Muscle of back (tissue), 11 donors: Measurements from ENCODE around the gene C2CD4C. TPM values are rescaled to one million over a fixed set of nuclear protein-coding genes. Genes with fewer than 3 reads are reported as not detected.
"Not testable (repeated sequence)": the region's sequence is repeated elsewhere in the genome, so short reads cannot be mapped to it uniquely, and the experiment has no call there.

Source experiments
- DNase-seq, 3 donors: peaks; one replicate each; pipeline versions ENCODE4 v3.0.0 to v3.0.0-alpha.2; 2013
- polyA plus RNA-seq, 10 donors: library from polyadenylated mRNA; unstranded; fragments of 120-200 nt; gene quantifications; one replicate each; pipeline ENCODE4 v1.2.1, GENCODE V29; 2013; ENCODE audit not compliant: insufficient read length in 10 of 10

The C2CD4C gene
- polyA plus RNA-seq, 10 donors, result 0.54 to 1.8 (median 0.92) TPM

DNA sequence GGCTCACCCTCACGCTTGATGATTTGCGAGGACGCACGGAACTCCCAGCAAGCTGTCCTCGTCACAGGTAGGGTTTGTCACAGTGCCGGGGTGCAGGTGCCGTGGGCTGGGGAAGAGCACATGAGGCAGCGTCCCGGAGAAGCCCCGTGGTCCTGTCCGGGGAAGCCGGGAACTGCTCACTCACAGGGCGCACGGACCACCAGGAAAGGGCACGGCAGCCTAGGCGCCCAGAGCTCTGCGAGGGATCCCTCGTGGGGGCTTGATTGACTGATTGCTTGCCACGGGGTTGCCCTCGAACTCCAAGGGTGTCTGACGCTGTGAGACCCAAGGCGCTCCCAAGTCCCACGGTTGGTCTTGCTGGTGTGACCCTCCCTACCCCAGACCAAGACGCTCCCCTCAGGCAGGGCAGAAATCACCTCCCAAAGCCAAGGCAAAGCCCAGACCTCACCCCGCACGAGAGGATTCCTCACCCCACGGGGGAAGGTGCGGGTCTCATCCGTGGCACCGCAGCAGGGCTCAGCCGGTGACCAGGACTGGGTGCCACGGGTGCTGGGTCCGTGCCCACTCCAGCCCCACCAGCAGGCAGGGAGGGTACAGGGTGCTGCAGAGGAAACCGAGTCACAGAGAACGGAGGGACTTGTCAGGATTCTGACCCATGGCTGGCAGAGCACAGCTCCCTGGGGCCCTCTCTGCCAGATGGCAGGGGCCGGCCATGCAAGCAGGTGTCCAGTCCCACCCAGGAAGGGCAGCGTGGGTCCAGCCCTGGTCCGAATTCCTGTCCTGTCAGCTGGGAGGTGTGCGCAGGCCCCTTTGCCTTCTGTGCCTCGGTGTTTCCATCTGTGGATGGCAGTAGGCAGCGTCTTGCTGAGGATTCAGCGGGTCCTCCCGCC is 7.7 kb downstream of the C2CD4C start:
- DNase-seq, result no peak

DNA sequence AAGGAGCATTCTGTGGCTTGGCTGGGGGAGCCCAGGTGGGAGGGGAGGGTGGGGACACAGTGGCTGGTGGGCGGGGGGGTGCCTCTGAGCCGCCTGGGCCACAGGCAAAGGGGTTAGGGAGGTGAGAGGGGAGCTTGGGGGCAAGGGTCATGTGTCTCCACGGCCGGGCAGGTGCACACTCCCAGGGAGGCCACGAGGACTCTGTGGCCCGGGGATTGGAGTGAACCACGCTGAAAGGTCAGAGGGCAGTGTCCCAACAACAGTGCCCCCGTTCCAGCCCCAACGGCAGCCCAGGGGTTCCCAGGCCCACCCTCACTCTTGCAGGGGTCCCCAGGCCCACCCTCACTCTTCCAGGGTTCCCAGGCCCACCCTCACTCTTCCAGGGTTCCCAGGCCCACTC is 9.6 kb downstream of the C2CD4C start:
- DNase-seq, result no peak

DNA sequence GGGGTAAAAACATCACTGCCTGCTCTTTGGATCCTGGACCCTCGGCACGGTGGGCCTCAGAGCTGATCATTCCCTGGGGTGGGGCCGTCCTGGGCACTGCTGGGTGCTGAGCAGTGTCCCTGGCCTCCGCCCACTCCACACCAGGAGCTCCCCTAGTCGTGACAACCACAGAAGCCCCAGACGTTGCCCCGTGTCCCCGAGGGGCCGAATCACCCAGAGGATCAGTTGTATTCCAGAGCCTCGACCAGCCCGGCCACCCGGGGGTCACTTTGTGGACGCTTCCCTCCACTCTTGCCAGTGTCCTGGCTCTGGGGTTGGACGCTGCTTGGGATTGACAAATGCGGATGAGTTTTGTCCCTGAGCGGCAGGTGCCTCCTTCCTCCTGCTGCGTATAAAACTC is 10.2 kb downstream of the C2CD4C start:
- DNase-seq, result no peak

DNA sequence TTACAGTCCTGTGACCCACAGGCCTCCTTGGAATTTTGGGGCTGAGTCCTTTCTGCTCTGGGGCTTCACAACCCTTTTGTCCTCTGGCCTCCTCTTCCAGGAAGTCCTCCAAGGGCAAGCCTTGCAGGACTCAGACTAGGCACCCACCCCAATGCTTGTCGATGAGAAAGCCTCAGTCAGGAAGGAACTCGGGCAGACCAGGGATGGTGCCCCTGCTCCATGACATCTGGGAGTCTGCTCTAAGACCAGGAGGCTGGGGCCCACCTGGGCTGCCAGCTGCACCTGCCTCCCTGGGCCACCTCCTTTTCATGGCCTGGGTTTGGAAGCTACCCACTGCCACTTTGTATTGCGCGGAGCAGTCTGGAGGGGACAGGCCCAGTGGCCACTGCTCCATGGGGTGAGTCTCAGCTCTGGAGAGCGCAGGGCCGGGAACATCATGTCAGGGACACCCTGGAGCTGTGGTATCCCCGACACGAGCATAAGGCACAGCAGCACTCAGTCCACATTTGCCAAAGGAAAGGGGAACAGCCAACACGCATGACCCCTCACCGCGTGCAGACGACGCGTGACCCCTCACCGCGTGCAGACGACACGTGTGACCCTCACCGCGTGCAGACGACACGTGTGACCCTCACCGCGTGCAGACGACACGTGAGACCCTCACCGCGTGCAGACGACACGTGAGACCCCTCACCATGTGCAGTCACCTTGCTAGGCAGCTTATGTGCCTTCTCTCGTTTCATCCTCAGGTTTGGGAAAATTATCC is 10.8 kb downstream of the C2CD4C start:
- DNase-seq, result no peak

DNA sequence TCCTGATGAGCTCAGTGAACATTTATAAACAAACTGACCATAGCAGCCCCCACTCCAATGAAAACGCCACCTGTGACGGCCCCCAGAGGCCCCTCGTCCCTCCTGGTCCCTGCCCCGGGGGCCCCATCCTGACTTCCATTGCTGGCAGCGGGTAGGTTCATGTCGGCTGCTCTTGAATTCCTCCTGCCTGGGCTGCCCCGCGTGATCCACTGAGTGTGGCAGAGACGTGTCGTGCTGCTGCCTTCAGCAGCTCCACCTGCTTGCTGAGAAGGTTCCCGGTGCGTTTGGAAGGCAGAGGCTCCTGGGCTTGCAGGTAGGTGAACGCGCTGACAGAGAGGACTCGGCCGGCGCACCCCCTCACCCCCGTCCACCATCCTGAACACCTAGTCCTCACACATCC is 11.6 kb downstream of the C2CD4C start:
- no peak for DNase-seq

DNA sequence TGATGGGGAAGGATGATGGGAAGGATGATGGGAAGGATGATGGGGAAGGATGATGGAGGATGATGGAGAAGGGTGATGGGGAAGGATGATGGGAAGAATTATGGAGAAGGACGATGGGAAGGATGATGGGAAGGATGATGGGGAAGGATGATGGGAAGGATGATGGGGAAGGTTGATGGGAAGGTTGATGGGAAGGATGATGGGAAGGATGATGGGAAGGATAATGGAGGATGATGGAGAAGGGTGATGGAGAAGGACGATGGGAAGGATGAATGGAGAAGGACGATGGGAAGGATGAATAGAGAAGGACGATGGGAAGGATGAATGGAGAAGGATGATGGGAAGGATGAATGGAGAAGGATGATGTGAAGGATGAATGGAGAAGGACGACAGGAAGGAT is 13.5 kb downstream of the C2CD4C start:
- no peak for DNase-seq

DNA sequence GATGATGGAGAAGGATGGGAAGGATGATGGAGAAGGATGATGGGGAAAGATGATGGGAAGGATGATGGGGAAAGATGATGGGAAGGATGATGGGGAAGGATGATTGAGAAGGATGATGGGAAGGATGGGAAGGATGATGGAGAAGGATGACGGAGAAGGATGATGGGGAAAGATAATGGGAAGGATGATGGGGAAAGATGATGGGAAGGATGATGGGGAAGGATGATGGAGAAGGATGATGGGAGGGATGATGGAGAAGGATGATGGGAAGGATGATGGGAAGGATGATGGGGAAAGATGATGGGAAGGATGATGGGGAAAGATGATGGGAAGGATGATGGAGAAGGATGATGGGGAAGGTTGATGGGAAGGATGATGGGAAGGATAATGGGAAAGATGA is 14.1 kb downstream of the C2CD4C start:
- not testable (repeated sequence) for DNase-seq

DNA sequence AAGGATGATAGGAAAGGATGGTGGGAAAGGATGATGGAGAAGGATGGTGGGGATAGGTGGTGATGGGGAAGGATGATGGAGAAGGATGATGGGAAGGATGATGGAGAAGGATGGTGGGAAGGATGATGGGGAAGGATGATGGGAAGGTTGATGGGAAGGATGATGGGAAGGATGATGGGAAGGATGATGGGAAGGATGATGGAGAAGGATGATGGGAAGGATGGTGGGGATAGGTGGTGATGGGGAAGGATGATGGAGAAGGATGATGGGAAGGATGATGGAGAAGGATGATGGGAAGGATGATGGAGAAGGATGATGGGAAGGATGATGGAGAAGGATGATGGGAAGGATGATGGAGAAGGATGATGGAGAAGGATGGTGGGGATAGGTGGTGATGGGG is 15.4 kb downstream of the C2CD4C start:
- not testable (repeated sequence) for DNase-seq

DNA sequence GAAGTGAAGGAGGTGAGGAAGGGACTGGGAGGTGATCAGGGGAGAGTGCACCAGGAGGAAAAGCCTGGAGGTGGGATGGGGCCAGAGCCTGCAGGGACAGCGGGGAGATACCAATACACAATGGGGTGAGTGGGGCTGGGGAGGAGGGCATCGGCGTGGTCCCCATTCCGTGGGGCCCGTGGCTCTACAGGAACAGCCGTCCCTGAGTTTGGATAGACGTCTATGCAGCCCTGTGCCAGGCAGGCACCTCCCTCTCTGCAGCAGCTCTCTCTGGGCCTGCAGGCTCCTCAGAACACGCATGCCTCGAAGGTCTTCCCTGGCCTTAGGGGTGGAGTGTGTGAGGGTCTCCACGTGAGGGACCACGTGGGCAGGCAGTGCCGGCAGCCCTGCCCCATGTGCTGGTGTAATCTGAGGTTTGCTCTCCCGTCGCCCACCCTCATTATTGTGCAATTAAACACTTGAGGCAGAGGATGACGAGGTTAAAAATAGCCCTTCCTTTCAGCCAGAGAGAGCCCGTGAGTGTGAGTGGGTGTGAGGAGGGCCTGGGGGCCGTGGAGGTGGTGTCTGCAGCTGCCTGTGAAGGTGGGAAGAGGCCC is 16.5 kb downstream of the C2CD4C start:
- no peak for DNase-seq

DNA sequence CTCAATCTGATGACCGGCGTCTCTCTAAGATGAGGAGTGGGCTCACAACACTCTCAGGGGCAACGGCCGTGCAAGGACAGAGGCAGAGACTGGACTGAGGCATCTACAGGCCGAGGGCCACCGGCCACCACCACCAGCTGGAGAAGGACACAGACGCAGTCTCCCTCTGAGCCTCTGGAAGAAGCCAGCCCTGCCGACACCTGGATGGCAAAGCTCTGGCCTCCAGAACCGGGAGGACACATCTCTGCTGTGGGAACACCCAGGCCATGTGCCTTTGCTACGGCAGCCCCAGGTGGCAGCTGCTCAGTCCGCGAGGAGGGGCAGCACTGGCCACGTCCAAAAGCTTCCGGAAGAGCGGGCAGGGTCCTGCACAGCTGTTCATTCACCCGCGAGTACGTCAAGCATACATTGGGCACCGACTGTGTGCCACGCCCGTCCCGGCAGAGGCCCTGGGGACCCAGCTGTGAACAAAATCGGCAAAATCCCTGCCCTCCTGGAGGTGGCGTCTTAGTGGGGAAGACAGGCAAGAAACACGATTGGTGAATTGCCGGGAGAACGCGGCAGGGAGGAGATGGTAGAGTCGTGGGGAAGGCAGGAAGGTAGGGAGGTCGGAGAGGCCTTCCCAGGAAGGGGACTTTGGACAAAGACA is 17.1 kb downstream of the C2CD4C start:
- DNase-seq, result no peak

DNA sequence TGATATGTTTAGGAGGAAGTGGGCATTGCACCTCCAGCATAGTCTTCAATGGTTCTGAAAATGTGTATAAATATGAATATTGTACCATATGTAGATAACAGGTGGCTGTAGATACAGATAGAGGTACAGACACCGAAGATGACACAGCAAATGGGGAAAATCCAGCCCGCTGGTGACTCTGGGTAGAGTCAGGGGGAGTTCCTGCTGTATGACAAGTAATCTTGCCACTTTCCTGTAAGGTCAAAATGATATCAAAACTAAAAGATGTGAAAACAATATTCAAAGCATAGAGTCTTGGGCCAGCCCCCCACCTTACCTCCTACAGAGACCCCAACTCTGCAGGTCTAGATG is 17.8 kb downstream of the C2CD4C start:
- DNase-seq, result no peak

DNA sequence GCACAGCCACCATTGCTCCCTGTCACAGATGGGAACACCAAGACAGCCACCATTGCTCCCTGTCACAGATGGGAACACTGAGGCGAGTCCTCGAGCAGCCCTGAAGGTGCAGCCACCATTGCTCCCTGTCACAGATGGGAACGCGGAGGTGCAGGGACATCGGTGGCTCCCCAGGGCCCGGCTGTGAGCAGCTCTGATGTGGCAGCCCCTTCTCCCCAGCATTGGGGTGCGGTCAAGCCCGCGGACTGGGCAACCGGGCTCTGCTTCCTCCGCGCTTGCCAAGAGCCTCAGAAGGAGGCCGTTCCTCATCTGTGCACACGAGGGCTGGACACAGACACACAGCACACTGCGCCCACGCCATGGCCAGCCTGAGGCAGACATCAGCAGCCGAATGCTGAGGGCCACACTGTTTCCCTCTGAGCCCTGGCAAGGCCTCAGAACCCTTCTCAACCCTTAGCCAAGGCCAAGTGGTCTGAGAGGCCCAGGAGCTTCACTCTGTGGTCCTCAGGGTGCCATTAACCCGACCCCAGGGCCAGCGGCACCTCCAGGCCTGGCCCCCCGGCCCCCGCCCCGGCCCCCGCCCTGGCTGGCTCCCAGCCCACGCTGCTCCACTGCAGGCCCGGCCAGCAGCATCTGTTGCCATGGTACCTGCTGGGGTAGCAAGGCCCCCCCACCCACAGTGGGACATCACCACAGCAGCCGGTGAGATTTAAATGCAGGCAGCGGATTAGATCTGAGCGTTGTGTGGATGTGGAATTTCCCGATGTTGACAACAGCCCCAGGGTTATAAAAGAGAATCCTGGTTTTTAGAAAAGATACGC is 18.4 kb downstream of the C2CD4C start:
- DNase-seq, result no peak

DNA sequence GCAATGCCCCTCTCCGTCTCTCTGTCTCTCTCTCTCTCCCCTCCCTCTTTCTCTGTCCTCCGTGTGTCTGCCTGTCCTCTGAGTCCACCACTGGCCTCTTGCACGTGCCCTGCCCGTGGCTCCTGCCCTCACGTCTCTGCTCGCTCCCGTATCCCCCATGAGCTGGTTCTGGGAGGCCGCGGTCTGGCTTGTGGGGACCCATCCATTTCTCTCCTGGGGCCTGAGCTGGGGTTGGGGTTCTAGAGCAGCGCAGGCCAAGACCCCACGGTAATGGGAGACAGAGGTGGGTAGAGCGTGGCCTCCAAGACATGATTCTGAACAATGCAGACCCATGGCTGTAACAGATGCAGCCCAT is 19.0 kb downstream of the C2CD4C start:
- no peak for DNase-seq

DNA sequence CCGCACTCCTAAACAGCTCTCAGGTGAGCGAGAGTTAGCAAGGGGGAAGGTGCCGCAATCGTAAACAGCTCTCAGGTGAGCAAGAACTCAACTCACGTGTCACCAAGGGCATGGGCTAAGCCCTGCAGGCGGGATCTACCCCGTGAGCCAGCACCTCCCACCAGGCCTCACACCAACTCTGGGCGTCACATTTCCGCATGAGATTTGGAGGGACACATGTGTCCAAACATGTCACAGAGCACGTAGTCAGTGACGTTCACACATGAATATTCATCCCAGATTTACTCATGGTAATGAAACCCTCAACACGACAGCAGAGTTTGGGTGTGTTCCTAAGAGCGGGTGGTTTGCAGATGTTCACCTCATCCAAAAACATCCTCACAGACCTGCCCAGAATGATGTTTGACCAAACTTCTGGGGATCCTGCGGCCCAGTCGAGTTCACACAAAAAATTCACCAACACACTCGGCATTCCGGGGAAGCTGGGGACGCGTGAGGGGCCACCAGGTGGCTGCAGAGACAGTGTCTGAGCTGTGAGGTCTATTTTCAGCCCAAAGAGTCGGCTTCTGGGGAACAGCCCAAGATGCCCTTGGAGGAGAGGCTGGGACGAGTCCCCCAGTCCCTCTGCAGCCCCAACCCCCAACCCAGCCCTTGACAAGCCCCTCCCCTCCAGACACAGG is 19.6 kb downstream of the C2CD4C start:
- DNase-seq, result no peak

DNA sequence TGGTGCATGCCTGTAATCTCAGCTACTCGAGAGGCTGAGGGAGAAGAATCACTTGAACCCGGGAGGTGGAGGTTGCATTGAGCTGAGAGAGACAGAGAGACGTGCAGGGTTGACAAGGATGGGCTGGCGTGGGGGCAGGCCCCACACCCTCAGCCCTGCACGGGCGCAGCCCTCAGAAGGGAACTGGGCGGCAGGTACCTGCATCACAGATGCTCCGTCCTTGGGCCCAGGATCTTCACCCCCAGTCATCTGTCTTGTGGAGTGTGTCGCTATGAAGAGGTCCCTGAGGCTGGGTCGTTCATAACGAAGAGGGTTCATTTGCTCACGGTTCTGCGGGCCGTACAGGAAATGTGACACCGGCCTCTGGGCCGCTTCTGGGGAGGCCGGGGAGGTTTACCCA is 20.3 kb downstream of the C2CD4C start:
- no peak for DNase-seq

DNA sequence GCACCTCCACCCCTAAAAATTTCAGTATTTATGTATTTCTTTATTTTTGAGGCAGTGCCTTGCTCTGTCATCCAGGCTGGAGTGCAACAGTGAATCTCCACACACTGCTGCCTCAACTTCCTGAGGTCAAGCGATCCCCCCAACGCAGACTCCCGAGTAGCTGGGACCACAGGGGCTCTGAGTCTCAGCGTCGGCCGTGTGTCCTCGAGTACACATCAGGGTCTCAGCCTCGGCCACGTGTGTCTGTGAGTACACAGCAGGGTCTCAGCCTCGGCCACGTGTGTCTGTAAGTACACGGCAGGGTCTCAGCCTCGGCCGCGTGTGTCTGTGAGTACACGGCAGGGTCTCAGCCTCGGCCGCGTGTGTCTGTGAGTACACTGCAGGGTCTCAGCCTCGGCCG is 21.2 kb downstream of the C2CD4C start:
- no peak for DNase-seq

DNA sequence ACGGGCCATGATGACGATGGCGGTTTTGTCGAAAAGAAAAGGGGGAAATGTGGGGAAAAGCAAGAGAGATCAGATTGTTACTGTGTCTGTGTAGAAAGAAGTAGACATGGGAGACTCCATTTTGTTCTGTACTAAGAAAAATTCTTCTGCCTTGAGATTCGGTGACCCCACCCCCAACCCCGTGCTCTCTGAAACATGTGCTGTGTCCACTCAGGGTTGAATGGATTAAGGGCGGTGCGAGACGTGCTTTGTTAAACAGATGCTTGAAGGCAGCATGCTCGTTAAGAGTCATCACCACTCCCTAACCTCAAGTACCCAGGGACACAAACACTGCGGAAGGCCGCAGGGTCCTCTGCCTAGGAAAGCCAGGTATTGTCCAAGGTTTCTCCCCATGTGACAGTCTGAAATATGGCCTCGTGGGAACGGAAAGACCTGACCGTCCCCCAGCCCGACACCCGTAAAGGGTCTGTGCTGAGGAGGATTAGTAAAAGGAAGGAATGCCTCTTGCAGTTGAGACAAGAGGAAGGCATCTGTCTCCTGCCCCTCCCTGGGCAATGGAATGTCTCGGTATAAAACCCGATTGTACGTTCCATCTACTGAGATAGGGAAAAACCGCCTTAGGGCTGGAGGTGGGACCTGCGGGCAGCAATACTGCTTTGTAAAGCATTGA is 22.2 kb downstream of the C2CD4C start:
- not testable (repeated sequence) for DNase-seq

DNA sequence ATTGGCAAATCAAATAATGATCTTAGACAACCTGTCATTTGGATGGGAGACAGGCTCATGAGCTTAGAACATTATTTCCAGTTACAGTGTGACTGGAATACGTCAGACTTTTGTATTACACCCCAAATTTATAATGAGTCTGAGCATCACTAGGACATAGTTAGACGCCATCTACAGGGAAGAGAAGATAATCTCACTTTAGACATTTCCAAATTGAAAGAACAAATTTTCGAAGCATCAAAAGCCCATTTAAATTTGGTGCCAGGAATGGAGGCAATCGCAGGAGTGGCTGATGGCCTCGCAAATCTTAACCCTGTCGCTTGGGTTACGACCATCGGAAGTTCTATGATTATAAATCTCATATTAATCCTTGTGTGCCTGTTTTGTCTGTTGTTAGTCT is 22.8 kb downstream of the C2CD4C start:
- not testable (repeated sequence) for DNase-seq

DNA sequence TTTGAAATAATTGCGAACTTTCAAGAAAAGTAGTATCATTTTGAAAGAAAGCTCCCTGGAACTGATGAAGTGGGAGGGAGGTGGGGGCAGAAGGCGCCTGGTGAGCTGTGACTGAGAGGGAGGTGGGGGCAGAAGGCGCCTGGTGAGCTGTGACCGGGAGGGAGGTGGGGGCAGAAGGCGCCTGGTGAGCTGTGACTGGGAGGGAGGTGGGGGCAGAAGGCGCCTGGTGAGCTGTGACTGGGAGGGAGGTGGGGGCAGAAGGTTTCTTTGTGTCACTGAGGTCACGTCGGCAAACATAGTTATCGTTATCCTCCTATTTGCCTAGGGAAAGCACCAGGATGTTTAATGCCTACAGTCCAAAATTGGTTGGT is 24.2 kb downstream of the C2CD4C start:
- DNase-seq, result no peak
